Panc1 (cell line): ENCODE results near the gene LMTK2.

Source experiments
- POLR2AphosphoS5 ChIP-seq: IDR thresholded peaks from 2 replicates; pipeline ENCODE4 v1.6.1; 2012; ENCODE audit warnings: mild to moderate bottlenecking, low read depth, low read length, moderate library complexity
- REST ChIP-seq, 2 experiments: IDR thresholded peaks; 2 replicates each; pipeline ENCODE4 v1.6.1; 2011 to 2012; ENCODE audit warnings: low read depth in 2 of 2, control low read depth in 1 of 2, low read length in 1 of 2, mild to moderate bottlenecking in 1 of 2, moderate library complexity in 1 of 2; ENCODE audit not compliant: insufficient read depth in 1 of 2
- TF ChIP-seq, protein P1 (sequence below): fragments of 450-650 bp; IDR thresholded peaks from 2 replicates; pipeline ENCODE4 v1.5.1; 2017; ENCODE audit warnings: mild to moderate bottlenecking

DNA sequence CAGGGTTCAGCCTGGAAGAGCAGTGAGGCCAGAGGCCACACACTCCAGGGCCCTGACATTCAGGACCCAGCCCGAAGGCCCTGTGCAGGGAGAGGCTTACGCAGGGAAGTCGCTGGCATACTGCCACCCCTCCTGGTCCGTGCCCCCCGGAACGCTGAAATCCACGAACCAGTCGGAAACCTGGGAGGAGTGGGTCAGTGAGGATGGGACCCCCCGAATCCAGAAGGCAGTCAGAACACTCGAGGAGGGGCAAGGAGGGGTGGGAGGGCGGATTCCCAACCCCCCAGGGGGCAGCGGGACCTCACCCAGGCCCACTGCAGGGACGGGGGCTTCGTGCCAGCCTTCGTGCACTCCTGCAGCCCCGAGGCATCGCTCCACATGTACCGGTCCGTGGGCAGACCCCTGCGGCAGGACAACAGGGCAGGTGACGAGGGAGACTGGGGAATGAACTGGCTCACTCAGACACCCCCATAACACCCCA is 118.1 kb downstream of the LMTK2 start:
- TF ChIP-seq, protein P1, sequence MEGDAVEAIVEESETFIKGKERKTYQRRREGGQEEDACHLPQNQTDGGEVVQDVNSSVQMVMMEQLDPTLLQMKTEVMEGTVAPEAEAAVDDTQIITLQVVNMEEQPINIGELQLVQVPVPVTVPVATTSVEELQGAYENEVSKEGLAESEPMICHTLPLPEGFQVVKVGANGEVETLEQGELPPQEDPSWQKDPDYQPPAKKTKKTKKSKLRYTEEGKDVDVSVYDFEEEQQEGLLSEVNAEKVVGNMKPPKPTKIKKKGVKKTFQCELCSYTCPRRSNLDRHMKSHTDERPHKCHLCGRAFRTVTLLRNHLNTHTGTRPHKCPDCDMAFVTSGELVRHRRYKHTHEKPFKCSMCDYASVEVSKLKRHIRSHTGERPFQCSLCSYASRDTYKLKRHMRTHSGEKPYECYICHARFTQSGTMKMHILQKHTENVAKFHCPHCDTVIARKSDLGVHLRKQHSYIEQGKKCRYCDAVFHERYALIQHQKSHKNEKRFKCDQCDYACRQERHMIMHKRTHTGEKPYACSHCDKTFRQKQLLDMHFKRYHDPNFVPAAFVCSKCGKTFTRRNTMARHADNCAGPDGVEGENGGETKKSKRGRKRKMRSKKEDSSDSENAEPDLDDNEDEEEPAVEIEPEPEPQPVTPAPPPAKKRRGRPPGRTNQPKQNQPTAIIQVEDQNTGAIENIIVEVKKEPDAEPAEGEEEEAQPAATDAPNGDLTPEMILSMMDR, result no peak
- TF ChIP-seq REST (IDR thresholded peaks at IDR 0.05; ENCODE audit: insufficient read depth in 1 of 2, low read depth in 2 of 2, low read length in 1 of 2) (no peak), POLR2AphosphoS5 (no peak)
